ENCODE measurements around the gene PTPN1.

The PTPN1 gene

GRCh38 chr20:50634191-50634590, 124.0 kb downstream of the PTPN1 start:
- no peak for DNase-seq (ENCODE audit: low read depth in 2 of 2)

Measured in fibroblast of skin of left quadriceps (primary cell).